GM12878 (cell line): ENCODE results near the gene TTC9B.

ENCODE experiments used
- ATF7 ChIP-seq: fragments of 450-650 bp; IDR thresholded peaks from 2 replicates; pipeline ENCODE4 v1.6.1; 2016; ENCODE audit warnings: low read depth, mild to moderate bottlenecking
- EGR1 ChIP-seq, 2 experiments: IDR thresholded peaks; 1 replicate in 1 of 2; 2 replicates in 1 of 2; pipeline ENCODE4 v1.6.1; 2011 to 2012; ENCODE audit warnings: low read depth in 2 of 2, low read length in 2 of 2, borderline replicate concordance in 1 of 2, mild to moderate bottlenecking in 1 of 2, moderate library complexity in 1 of 2
- MAX ChIP-seq: IDR thresholded peaks from 2 replicates; pipeline ENCODE4 v1.6.1; 2012; ENCODE audit warnings: low read depth, low read length, improper control_type of control experiment
- POLR2A ChIP-seq: IDR thresholded peaks from 2 replicates; pipeline ENCODE4 v1.6.1; 2011; ENCODE audit warnings: low read depth, mild to moderate bottlenecking, low read length
- SMAD1 ChIP-seq: fragments of 450-650 bp; IDR thresholded peaks from 2 replicates; pipeline ENCODE4 v1.6.1; 2018; ENCODE audit warnings: mild to moderate bottlenecking, low read depth; ENCODE audit not compliant: partially characterized antibody
- STAT1 ChIP-seq: fragments of 450-650 bp; conservative IDR thresholded peaks from 2 replicates; pipeline ENCODE4 v1.6.1; 2014; ENCODE audit warnings: antibody characterized with exemption, mild to moderate bottlenecking
- TF ChIP-seq, protein P1 (sequence below), 3 experiments: IDR thresholded peaks in 2 of 3; conservative IDR thresholded peaks in 1 of 3; 2 replicates each; pipeline ENCODE4 v1.5.1; 2011; ENCODE audit warnings: low read depth in 3 of 3, low read length in 3 of 3, mild to moderate bottlenecking in 3 of 3, control low read depth in 2 of 3, moderate library complexity in 2 of 3, inconsistent platforms in 1 of 3, mixed read lengths in 1 of 3; ENCODE audit not compliant: control insufficient read depth in 2 of 3, insufficient read depth in 1 of 3; ENCODE audit errors: extremely low read depth in 1 of 3

DNA sequence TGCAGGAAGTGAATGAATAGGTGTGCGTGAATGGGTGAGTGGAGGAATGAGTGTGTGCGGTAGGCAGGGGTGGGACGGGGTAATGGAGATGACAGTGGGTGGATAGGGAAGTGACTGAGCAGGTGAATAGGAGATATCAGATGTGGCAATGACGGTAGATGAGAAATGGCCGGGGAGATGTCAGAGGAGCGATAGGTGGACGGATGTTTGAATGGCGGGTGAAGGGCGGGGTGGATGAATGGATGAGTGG is 1.5 kb downstream of the TTC9B start:
- TF ChIP-seq SMAD1 (no peak), POLR2A (no peak), STAT1 (no peak), EGR1 (IDR thresholded peaks at IDR 0.05; ENCODE audit: borderline replicate concordance in 1 of 2, low read depth in 2 of 2, low read length in 2 of 2) (no peak), ATF7 (no peak), MAX (no peak)
- TF ChIP-seq, protein P1, sequence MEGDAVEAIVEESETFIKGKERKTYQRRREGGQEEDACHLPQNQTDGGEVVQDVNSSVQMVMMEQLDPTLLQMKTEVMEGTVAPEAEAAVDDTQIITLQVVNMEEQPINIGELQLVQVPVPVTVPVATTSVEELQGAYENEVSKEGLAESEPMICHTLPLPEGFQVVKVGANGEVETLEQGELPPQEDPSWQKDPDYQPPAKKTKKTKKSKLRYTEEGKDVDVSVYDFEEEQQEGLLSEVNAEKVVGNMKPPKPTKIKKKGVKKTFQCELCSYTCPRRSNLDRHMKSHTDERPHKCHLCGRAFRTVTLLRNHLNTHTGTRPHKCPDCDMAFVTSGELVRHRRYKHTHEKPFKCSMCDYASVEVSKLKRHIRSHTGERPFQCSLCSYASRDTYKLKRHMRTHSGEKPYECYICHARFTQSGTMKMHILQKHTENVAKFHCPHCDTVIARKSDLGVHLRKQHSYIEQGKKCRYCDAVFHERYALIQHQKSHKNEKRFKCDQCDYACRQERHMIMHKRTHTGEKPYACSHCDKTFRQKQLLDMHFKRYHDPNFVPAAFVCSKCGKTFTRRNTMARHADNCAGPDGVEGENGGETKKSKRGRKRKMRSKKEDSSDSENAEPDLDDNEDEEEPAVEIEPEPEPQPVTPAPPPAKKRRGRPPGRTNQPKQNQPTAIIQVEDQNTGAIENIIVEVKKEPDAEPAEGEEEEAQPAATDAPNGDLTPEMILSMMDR (IDR thresholded peaks at IDR 0.05 in 2 of 3, conservative IDR thresholded peaks at IDR 0.05 in 1 of 3; ENCODE audit: control insufficient read depth in 2 of 3, extremely low read depth in 1 of 3, insufficient read depth in 1 of 3, low read depth in 3 of 3, low read length in 3 of 3), result no peak
